Stomach (tissue), 4 donors: ENCODE data around the gene AUTS2.

Experiments used
- CTCF ChIP-seq, 7 experiments: fragments of 450-650 bp in 4 of 7; fragments of 200-600 bp in 3 of 7; sonication (generic) in 3 of 7; IDR thresholded peaks; one replicate each; pipeline ENCODE4 v1.5.1; 2016 to 2019; ENCODE audit warnings: antibody characterized with exemption in 7 of 7, control low read depth in 2 of 7, mild to moderate bottlenecking in 1 of 7
- EP300 ChIP-seq: sonication (generic); formaldehyde crosslinking; IDR thresholded peaks from one replicate; pipeline ENCODE4 v1.6.1; 2017; ENCODE audit warnings: antibody characterized with exemption
- POLR2A ChIP-seq, 4 donors: fragments of 450-650 bp; IDR thresholded peaks; one replicate each; pipeline ENCODE4 v1.6.1; 2016; ENCODE audit warnings: antibody characterized with exemption in 4 of 4, control low read depth in 2 of 4, mild to moderate bottlenecking in 1 of 4, moderate library complexity in 1 of 4
- POLR2AphosphoS5 ChIP-seq, 3 donors: sonication (generic); formaldehyde crosslinking; IDR thresholded peaks; one replicate each; pipeline ENCODE4 v1.6.1; 2016; ENCODE audit warnings: antibody characterized with exemption in 3 of 3

- TF ChIP-seq EP300 (no peak), POLR2AphosphoS5 (IDR thresholded peaks at IDR 0.05) (no peak), CTCF (IDR thresholded peaks at IDR 0.05) (no peak), POLR2A (IDR thresholded peaks at IDR 0.05) (no peak)
Measured at GRCh38 chr7:70762696-70763095, 1164.4 kb downstream of the AUTS2 start.
